RPMI8226 (cell line): Measurements from ENCODE around the gene PPP2R3B.

Experiments used
- DNase-seq: peaks from one replicate; pipeline ENCODE4 v3.0.0-alpha.2; 2015

PPP2R3B gene

DNA sequence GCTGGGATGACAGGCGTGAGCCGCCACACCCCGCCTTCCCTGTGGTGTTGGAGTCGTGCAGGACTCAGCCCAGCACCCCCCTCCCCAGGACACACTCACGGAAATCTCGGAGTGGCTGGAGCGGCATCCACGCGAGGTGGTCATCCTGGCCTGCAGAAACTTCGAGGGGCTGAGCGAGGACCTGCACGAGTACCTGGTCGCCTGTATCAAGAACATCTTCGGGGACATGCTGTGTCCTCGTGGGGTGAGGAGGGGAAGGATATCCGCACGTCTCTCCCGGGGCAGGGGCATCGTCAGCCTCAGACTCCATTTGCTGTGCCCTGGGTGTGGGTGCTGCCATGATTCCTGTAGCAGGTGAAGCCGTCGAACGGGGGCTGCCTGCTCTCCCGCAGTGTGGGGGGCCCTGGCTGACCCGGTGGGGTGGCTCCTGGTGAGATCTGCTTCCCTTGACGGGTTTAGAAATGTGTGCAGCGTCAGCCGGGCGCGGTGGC lies 95.3 kb downstream of the PPP2R3B start:
- DNase-seq: no peak

DNA sequence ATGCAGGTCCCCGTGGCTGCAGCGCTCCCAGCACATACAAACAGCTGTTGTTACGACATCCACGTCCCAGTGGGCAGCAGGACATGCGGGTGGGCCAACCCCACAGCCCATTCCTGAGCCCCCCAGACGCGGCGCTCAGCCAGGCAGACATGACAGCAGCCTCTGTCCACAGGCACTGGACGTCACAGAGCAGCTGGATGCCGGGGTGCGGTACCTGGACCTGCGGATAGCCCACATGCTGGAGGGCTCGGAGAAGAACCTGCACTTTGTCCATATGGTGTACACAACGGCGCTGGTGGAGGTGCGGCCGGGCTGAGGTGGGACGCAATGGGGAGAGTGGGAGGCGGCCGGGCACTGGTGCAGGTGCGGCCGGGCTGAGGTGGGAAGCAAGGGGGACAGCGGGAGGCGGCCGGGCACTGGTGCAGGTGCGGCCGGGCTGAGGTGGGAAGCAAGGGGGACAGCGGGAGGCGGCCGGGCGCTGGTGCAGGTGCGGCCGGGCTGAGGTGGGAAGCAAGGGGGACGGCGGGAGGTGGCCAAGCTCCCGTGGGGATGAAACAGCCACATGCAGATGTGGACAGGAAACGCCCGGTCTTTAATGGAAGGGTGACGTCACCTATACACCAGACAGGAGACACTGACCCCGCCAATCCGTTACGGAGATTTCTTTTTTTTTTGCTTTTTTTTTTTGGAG lies 96.1 kb downstream of the PPP2R3B start:
- DNase-seq: no peak

DNA sequence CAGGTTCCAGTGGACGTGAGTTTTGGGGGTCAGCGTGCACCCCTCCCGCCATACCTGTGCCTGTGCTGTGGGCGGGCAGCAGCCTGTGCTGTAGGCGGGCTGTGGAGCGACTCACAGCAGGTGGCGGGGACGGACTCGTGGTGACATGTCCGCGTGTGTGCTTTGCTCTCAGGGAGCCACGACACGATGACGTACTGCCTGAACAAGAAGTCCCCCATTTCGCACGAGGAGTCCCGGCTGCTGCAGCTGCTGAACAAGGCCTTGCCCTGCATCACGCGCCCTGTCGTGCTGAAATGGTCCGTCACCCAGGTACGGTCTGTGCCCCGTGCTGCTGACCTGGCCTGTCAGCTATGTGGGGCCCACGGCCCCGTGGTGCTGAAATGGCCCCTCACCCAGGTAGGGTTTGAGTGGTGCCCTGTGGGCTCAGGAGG lies 98.1 kb downstream of the PPP2R3B start:
- DNase-seq: no peak

DNA sequence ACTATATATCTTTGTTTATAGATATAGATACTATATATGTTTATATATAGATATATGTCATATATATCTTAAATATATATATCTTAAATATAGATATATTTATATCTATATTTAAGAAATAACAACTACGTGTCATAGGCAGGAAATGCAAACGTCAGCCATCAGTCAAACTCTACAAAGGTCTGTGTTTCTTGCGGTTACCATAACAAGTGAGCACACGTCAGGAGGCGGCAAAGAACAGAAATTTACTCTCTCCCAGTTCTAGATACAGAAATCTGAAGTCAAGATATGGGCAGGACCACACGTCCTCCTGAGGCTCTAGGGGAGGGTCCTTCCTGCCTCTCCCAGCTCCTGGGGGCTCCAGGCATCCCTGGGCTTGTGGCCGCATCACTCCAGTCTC lies 99.0 kb downstream of the PPP2R3B start:
- no peak for DNase-seq

DNA sequence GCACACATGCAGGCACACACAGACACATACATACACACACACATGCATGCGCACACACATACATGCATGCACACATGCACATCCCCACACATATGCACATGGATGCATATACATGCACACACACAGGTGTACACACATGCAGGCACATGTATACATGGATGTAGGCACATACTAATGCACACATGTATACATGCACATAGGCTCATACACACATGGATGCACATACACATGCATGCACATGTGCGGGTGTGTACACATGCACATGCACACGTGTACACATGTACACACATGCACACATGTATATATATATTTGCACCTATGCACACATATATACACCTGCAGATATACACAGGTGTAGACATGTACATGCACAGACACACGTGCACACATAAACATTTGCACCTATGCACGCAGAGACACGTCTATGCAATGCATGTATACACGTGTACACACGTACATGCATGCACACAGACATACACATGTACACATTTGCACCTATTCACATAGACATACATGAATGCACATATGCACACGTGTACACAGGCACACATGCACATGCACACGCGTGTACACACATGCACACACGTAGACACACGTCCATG lies 101.5 kb downstream of the PPP2R3B start:
- DNase-seq: no peak
